ENCODE data around the gene CLDN4.

DNA sequence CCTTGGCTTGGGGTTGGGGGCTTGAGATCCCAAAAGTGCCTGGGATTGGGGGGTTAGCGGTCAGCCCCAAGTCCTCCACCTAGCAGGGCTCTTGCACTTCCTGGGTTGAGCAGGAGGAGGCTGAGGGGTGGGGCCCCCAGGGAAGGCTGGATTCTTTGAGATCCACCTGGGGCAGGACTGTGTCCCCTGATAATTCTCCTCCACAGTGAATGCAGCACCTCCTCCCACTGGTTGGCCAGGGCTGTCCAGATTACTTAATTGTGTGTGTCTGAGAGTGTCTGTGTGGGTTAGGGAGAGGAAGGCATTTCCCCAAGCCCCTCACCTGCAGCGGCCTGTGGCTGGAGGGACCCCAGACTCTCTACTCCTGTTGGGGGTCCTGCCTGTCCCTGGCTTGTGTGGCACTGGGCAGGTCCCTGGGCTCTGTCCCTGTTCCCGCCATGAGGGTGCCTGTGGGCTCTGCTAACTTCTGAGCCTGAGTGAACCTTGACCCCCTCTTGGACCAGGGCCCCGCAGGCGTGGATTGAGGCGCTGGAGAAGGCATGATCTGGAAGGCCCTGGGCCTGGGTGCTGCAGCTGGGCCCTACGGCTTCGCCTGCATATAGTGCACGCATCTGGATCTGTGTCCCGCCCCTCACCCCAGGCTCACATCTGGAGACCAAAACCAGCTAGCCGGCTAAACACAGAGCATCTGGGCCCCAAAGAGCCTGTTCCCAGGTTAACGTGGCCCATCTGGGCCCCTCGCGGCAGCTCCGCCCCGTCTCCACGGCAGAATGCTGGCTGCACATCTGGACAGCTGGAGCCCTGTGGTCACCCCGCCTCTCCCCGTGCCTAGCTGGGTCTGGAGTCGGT is 40.6 kb downstream of the CLDN4 start:
- TF ChIP-seq, protein P1, sequence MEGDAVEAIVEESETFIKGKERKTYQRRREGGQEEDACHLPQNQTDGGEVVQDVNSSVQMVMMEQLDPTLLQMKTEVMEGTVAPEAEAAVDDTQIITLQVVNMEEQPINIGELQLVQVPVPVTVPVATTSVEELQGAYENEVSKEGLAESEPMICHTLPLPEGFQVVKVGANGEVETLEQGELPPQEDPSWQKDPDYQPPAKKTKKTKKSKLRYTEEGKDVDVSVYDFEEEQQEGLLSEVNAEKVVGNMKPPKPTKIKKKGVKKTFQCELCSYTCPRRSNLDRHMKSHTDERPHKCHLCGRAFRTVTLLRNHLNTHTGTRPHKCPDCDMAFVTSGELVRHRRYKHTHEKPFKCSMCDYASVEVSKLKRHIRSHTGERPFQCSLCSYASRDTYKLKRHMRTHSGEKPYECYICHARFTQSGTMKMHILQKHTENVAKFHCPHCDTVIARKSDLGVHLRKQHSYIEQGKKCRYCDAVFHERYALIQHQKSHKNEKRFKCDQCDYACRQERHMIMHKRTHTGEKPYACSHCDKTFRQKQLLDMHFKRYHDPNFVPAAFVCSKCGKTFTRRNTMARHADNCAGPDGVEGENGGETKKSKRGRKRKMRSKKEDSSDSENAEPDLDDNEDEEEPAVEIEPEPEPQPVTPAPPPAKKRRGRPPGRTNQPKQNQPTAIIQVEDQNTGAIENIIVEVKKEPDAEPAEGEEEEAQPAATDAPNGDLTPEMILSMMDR (IDR thresholded peaks at IDR 0.05), result no peak
- TF ChIP-seq, protein P2, sequence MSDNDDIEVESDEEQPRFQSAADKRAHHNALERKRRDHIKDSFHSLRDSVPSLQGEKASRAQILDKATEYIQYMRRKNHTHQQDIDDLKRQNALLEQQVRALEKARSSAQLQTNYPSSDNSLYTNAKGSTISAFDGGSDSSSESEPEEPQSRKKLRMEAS (CRISPR knock-in tag; IDR thresholded peaks at IDR 0.05), result no peak
- TF ChIP-seq, protein P3, sequence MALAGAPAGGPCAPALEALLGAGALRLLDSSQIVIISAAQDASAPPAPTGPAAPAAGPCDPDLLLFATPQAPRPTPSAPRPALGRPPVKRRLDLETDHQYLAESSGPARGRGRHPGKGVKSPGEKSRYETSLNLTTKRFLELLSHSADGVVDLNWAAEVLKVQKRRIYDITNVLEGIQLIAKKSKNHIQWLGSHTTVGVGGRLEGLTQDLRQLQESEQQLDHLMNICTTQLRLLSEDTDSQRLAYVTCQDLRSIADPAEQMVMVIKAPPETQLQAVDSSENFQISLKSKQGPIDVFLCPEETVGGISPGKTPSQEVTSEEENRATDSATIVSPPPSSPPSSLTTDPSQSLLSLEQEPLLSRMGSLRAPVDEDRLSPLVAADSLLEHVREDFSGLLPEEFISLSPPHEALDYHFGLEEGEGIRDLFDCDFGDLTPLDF (CRISPR knock-in tag; IDR thresholded peaks at IDR 0.05), result no peak
- TF ChIP-seq, protein P4, sequence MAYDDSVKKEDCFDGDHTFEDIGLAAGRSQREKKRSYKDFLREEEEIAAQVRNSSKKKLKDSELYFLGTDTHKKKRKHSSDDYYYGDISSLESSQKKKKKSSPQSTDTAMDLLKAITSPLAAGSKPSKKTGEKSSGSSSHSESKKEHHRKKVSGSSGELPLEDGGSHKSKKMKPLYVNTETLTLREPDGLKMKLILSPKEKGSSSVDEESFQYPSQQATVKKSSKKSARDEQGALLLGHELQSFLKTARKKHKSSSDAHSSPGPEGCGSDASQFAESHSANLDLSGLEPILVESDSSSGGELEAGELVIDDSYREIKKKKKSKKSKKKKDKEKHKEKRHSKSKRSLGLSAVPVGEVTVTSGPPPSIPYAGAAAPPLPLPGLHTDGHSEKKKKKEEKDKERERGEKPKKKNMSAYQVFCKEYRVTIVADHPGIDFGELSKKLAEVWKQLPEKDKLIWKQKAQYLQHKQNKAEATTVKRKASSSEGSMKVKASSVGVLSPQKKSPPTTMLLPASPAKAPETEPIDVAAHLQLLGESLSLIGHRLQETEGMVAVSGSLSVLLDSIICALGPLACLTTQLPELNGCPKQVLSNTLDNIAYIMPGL (CRISPR knock-in tag; IDR thresholded peaks at IDR 0.05), result no peak
- TF ChIP-seq TEAD4 (CRISPR knock-in tag; IDR thresholded peaks at IDR 0.05) (no peak), ETV6 (CRISPR knock-in tag; IDR thresholded peaks at IDR 0.05) (no peak), MYBL2 (CRISPR knock-in tag; IDR thresholded peaks at IDR 0.05) (no peak), FOXJ3 (CRISPR knock-in tag; IDR thresholded peaks at IDR 0.05; ENCODE audit: borderline replicate concordance) (no peak)
